Skin of body (tissue), 2 donors: ENCODE results near the gene KCNK2. TPM values are rescaled to one million over a fixed set of nuclear protein-coding genes. Genes with fewer than 3 reads are reported as not detected.

Source experiments
- DNase-seq: peaks from one replicate; lab custom pipeline; 2025; lab: John Stamatoyannopoulos, UW
- total RNA-seq: library from RNA; depleted of rRNA; stranded (reverse); fragments of >200 nt; gene quantifications from one replicate; pipeline ENCODE4 v1.2.3, GENCODE V29; 2014

KCNK2 gene
- total RNA-seq, result 6.6 TPM

- DNase-seq, result no peak
These were observed at the start of gene KCNK2 for GRCh38 chr1:215082532-215083382. KCNK2 (plus strand) TSS chr1:215082737; CDS start chr1:215083386, 649 bp downstream.

- DNase-seq, result no peak
These were observed 49.5 kb upstream of the KCNK2 start for GRCh38 chr1:215032911-215033526.

GRCh38 chr1:215040190-215040589 lies 42.3 kb upstream of the KCNK2 start:
- no peak for DNase-seq

- no peak for DNase-seq
These were observed 39.1 kb upstream of the KCNK2 start for GRCh38 chr1:215043401-215043800.

GRCh38 chr1:215044151-215044550 lies 38.4 kb upstream of the KCNK2 start:
- DNase-seq, result no peak

- DNase-seq, result peak; percentile 18
These were observed 36.7 kb upstream of the KCNK2 start for GRCh38 chr1:215045698-215046308.

- no peak for DNase-seq
These were observed 30.1 kb upstream of the KCNK2 start for GRCh38 chr1:215052256-215053015.

- no peak for DNase-seq
These were observed 28.3 kb upstream of the KCNK2 start for GRCh38 chr1:215054266-215054665.

GRCh38 chr1:215055281-215055935 lies 27.1 kb upstream of the KCNK2 start:
- DNase-seq, result no peak

- no peak for DNase-seq
These were observed 26.0 kb upstream of the KCNK2 start for GRCh38 chr1:215056584-215056983.

GRCh38 chr1:215059947-215060346 lies 22.6 kb upstream of the KCNK2 start:
- DNase-seq, result no peak

- no peak for DNase-seq
These were observed 18.2 kb upstream of the KCNK2 start for GRCh38 chr1:215064327-215064726.

- DNase-seq, result no peak
These were observed 11.5 kb upstream of the KCNK2 start for GRCh38 chr1:215071078-215071477.

- DNase-seq, result no peak
These were observed 6.2 kb upstream of the KCNK2 start for GRCh38 chr1:215076322-215076721.

- no peak for DNase-seq
These were observed 3.1 kb upstream of the KCNK2 start for GRCh38 chr1:215079456-215079855.

GRCh38 chr1:215081661-215082531 lies 641 bp upstream of the KCNK2 start:
- no peak for DNase-seq

- DNase-seq, result no peak
These were observed 935 bp downstream of the KCNK2 start for GRCh38 chr1:215083383-215083961.

- no peak for DNase-seq
These were observed 2.1 kb downstream of the KCNK2 start for GRCh38 chr1:215084621-215085020.

GRCh38 chr1:215087603-215088002 lies 5.1 kb downstream of the KCNK2 start:
- DNase-seq, result no peak

- no peak for DNase-seq
These were observed 11.8 kb downstream of the KCNK2 start for GRCh38 chr1:215094381-215094780.
